Omental fat pad (tissue), 4 donors: ENCODE measurements around the gene OSTM1. TPM values are rescaled to one million over a fixed set of nuclear protein-coding genes. Genes with fewer than 3 reads are reported as not detected.

Experiments used
- ATAC-seq: fragments of 150-250 bp; one replicate; pipeline ENCODE4 v1.9.1; 2016; ENCODE audit warnings: mild to moderate bottlenecking, moderate library complexity; ENCODE audit not compliant: low FRiP score
- DNase-seq: peaks from one replicate; pipeline ENCODE4 v3.0.0-alpha.2; 2019; ENCODE audit warnings: low spot score
- total RNA-seq, 4 donors: library from RNA; depleted of rRNA; stranded (reverse); fragments of >200 nt; gene quantifications; one replicate each; pipeline ENCODE4 v1.1.0, GENCODE V29; 2016
- TF ChIP-seq, protein P1 (sequence below), 3 donors: fragments of 450-650 bp; IDR thresholded peaks; one replicate each; pipeline ENCODE4 v1.5.1; 2016 to 2017; ENCODE audit warnings: antibody characterized with exemption in 3 of 3, mild to moderate bottlenecking in 3 of 3, moderate library complexity in 2 of 3

Gene OSTM1
- total RNA-seq, 4 donors from 2014 or later, result 38.5 to 53.4 (median 43.1) TPM

- no peak for ATAC-seq
Observed at GRCh38 chr6:108052706-108053105, 21.8 kb downstream of the OSTM1 start.

GRCh38 chr6:108051481-108051880, 23.1 kb downstream of the OSTM1 start:
- TF ChIP-seq, protein P1, sequence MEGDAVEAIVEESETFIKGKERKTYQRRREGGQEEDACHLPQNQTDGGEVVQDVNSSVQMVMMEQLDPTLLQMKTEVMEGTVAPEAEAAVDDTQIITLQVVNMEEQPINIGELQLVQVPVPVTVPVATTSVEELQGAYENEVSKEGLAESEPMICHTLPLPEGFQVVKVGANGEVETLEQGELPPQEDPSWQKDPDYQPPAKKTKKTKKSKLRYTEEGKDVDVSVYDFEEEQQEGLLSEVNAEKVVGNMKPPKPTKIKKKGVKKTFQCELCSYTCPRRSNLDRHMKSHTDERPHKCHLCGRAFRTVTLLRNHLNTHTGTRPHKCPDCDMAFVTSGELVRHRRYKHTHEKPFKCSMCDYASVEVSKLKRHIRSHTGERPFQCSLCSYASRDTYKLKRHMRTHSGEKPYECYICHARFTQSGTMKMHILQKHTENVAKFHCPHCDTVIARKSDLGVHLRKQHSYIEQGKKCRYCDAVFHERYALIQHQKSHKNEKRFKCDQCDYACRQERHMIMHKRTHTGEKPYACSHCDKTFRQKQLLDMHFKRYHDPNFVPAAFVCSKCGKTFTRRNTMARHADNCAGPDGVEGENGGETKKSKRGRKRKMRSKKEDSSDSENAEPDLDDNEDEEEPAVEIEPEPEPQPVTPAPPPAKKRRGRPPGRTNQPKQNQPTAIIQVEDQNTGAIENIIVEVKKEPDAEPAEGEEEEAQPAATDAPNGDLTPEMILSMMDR (IDR thresholded peaks at IDR 0.05), result no peak
- DNase-seq, result no peak
- no peak for ATAC-seq

More at GRCh38 chr6:108052706-108053105, 21.8 kb downstream of the OSTM1 start:
- TF ChIP-seq, protein P1 (IDR thresholded peaks at IDR 0.05), result no peak
- DNase-seq, result no peak

DNA sequence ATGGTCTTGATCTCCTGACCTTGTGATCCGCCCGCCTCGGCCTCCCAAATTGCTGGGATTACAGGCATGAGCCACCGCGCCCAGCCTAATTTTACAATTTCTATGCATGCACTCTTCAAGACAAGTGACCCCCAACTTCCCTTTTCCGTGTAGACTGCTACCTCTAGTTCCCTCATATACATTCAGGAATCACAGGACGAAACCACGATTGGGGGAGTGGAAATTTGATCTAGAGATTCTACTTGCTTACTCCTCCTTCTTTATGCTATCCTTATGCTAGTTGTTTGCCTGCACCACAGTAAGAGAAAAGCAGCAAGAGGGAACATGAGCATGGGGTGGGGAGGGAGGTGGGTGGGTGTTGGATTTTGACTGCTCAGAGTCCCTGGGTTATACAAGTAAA, 34.9 kb downstream of the OSTM1 start:
- DNase-seq, result no peak
- TF ChIP-seq, protein P1 (IDR thresholded peaks at IDR 0.05), result no peak
- ATAC-seq, result no peak

- TF ChIP-seq, protein P1 (IDR thresholded peaks at IDR 0.05), result no peak
- DNase-seq (no peak), ATAC-seq (no peak)
Observed at GRCh38 chr6:108036884-108037283, 37.7 kb downstream of the OSTM1 start.

GRCh38 chr6:108031968-108032367, 42.6 kb downstream of the OSTM1 start:
- ATAC-seq (no peak), DNase-seq (no peak)
- TF ChIP-seq, protein P1 (IDR thresholded peaks at IDR 0.05), result no peak

DNA sequence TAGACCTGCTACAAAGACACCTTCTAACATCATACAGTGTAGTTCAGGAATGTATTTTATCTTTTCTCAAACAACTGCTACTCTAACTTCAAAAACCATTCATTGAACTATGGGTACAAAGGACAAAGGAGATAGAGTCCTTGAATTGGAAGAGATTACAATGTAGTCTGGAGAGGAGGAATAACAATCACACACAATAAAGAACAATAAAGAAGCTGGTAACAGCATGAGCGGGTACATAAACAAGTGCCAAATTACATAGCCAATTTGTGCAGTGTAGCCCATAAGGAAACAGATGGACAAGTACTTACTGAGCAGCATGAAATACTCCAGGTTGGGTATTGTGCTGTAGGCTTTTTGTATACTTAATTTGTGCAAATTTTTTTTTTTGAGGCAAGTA, 44.3 kb downstream of the OSTM1 start:
- ATAC-seq (no peak), DNase-seq (no peak)
- TF ChIP-seq, protein P1 (IDR thresholded peaks at IDR 0.05), result no peak

DNA sequence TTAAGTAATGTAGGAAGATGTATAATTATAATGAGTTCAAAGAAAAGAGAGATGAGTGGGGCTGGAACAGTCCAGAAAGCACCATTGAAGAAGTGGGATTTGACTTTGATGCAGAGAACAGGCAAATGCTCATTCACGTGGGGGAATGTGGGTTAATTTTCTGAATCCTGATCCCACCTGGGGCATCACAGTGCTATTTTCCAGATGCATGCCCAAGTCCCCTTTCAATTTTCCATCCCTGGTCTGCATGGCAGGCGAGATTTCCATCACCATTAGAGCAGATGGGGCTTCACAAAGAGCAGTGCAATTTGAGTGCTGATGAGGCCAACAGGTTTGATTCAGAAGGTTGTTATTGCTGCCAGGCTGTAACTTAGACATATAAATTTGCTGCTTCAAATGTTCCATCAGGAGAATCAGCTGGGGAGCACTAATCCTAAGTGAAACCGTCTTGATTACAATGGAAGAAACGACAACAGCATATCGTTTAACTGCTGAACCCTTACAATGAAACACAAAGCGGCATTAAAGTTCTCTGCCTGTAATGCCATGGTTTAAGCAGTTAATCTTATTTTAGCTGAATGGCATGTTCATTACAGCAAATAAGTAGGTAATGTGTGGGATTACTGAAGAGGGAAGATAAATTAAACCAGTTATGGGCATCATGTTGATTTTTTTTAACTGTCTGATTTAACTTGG, 45.2 kb downstream of the OSTM1 start:
- DNase-seq (no peak), ATAC-seq (no peak)
- TF ChIP-seq, protein P1 (IDR thresholded peaks at IDR 0.05), result no peak
